HG03558 (cell line): ENCODE data around the gene RTN4R.
"Not testable (repeated sequence)": the region's sequence is repeated elsewhere in the genome, so short reads cannot be mapped to it uniquely, and the experiment has no call there.

Experiments
- ATAC-seq: cut with Tn5 transposase; IDR thresholded peaks from one replicate; pipeline ENCODE4 v1.9.1; 2021; ENCODE audit warnings: moderate number of reproducible peaks; ENCODE audit not compliant: unreplicated experiment; ENCODE audit errors: extremely low read depth

RTN4R gene

GRCh38 chr22:20274374-20274773, 6.3 kb upstream of the RTN4R start:
- ATAC-seq, result not testable (repeated sequence)

GRCh38 chr22:20273758-20274181, 5.7 kb upstream of the RTN4R start:
- ATAC-seq, result no peak

- no peak for ATAC-seq
Observed at GRCh38 chr22:20272700-20273099, 4.6 kb upstream of the RTN4R start.

GRCh38 chr22:20272174-20272573, 4.1 kb upstream of the RTN4R start:
- ATAC-seq, result no peak

GRCh38 chr22:20271114-20271994, 3.2 kb upstream of the RTN4R start:
- no peak for ATAC-seq

- ATAC-seq, result not testable (repeated sequence)
Observed at GRCh38 chr22:20270190-20271113, 2.3 kb upstream of the RTN4R start.

GRCh38 chr22:20269673-20270072, 1.6 kb upstream of the RTN4R start:
- ATAC-seq, result not testable (repeated sequence)

- not testable (repeated sequence) for ATAC-seq
Observed at GRCh38 chr22:20269201-20269600, 1.1 kb upstream of the RTN4R start.

- ATAC-seq, result no peak
Observed at GRCh38 chr22:20267441-20268278, 458 bp downstream of the RTN4R start.

- ATAC-seq, result not testable (repeated sequence)
Observed at GRCh38 chr22:20266667-20267440, 1.3 kb downstream of the RTN4R start.

GRCh38 chr22:20265772-20266666, 2.1 kb downstream of the RTN4R start:
- not testable (repeated sequence) for ATAC-seq

- ATAC-seq, result no peak
Observed at GRCh38 chr22:20264614-20265452, 3.3 kb downstream of the RTN4R start.

GRCh38 chr22:20263404-20264281, 4.5 kb downstream of the RTN4R start:
- ATAC-seq, result not testable (repeated sequence)

- no peak for ATAC-seq
Observed at GRCh38 chr22:20262582-20263147, 5.5 kb downstream of the RTN4R start.

GRCh38 chr22:20261848-20262581, 6.1 kb downstream of the RTN4R start:
- ATAC-seq, result no peak
